IPS-NIHi7 (cell line): ENCODE results near the gene EDC3.
A peak's percentile ranks its signal among the peaks of the same experiment; 100 is the strongest.

ENCODE experiments used
- DNase-seq: peaks from one replicate; pipeline ENCODE4 v3.0.0; 2012; ENCODE audit warnings: mixed read lengths; ENCODE audit errors: extremely low spot score

The EDC3 gene

GRCh38 chr15:74625693-74626092, 70.1 kb downstream of the EDC3 start:
- no peak for DNase-seq

GRCh38 chr15:74624020-74624602, 71.7 kb downstream of the EDC3 start:
- DNase-seq = no peak

- no peak for DNase-seq
Observed at GRCh38 chr15:74622758-74623157, 73.1 kb downstream of the EDC3 start.

- DNase-seq = peak; percentile 82
Observed at GRCh38 chr15:74621936-74622335, 73.9 kb downstream of the EDC3 start.

GRCh38 chr15:74621546-74621920, 74.3 kb downstream of the EDC3 start:
- DNase-seq = no peak

GRCh38 chr15:74620636-74621545, 74.9 kb downstream of the EDC3 start:
- peak; percentile 92 for DNase-seq

GRCh38 chr15:74619916-74620635, 75.7 kb downstream of the EDC3 start:
- no peak for DNase-seq

GRCh38 chr15:74618841-74619596, 76.8 kb downstream of the EDC3 start:
- DNase-seq = no peak

- DNase-seq = no peak
Observed at GRCh38 chr15:74616996-74617395, 78.8 kb downstream of the EDC3 start.

- DNase-seq = no peak
Observed at GRCh38 chr15:74616366-74616939, 79.4 kb downstream of the EDC3 start.

- peak; percentile 99 for DNase-seq
Observed at GRCh38 chr15:74615508-74616365, 80.1 kb downstream of the EDC3 start, which contains the start of gene CLK3. Gene CLK3, plus strand, starts transcription at chr15:74615836. Its CDS starts 3,361 bp downstream, at chr15:74619197.

GRCh38 chr15:74614744-74615507, 80.9 kb downstream of the EDC3 start:
- DNase-seq = no peak

GRCh38 chr15:74613953-74614743, 81.7 kb downstream of the EDC3 start:
- DNase-seq = peak; percentile 97

- no peak for DNase-seq
Observed at GRCh38 chr15:74613089-74613952, 82.5 kb downstream of the EDC3 start.

- no peak for DNase-seq
Observed at GRCh38 chr15:74612677-74613076, 83.1 kb downstream of the EDC3 start.

GRCh38 chr15:74611834-74612233, 84.0 kb downstream of the EDC3 start:
- no peak for DNase-seq

- no peak for DNase-seq
Observed at GRCh38 chr15:74611341-74611740, 84.5 kb downstream of the EDC3 start.
